RWPE2 (cell line): ENCODE measurements around the gene SLC28A1.

Experiments used
- ATAC-seq: fragments of 200-7000 bp; cut with Tn5 transposase; 3 replicates; pipeline ENCODE4 v1.9.1; 2021; ENCODE audit warnings: low read depth
- DNase-seq: peaks from one replicate; pipeline ENCODE4 v3.0.0-alpha.2; 2020; ENCODE audit warnings: low spot score
- H3K27ac ChIP-seq: fragments of 450-650 bp; 2 replicates; pipeline ENCODE4 v1.5.1; 2017; ENCODE audit warnings: mild to moderate bottlenecking; ENCODE audit not compliant: poor library complexity, severe bottlenecking
- H3K27me3 ChIP-seq: fragments of 250-450 bp; sonication (Bioruptor Pico); 2 replicates; pipeline ENCODE4 v1.5.1; 2021; ENCODE audit warnings: mild to moderate bottlenecking, moderate library complexity; ENCODE audit not compliant: insufficient read depth, poor library complexity, severe bottlenecking
- H3K36me3 ChIP-seq: fragments of 250-450 bp; sonication (Bioruptor Pico); 2 replicates; pipeline ENCODE4 v1.5.1; 2020; ENCODE audit warnings: low read depth, mild to moderate bottlenecking, moderate library complexity
- H3K4me1 ChIP-seq: fragments of 250-450 bp; sonication (Bioruptor Pico); 2 replicates; pipeline ENCODE4 v1.5.1; 2021; ENCODE audit warnings: mild to moderate bottlenecking, moderate library complexity; ENCODE audit not compliant: insufficient read depth, poor library complexity, severe bottlenecking
- H3K4me3 ChIP-seq: fragments of 250-450 bp; sonication (Bioruptor Pico); 2 replicates; pipeline ENCODE4 v1.5.1; 2021; ENCODE audit warnings: mild to moderate bottlenecking, moderate library complexity; ENCODE audit not compliant: severe bottlenecking
- H3K9me3 ChIP-seq: fragments of 250-450 bp; sonication (Bioruptor Pico); 2 replicates; pipeline ENCODE4 v1.5.1; 2021; ENCODE audit warnings: mild to moderate bottlenecking, moderate library complexity; ENCODE audit not compliant: severe bottlenecking
- CTCF ChIP-seq: fragments of 450-650 bp; IDR thresholded peaks from one replicate; pipeline ENCODE4 v1.5.1; 2017; ENCODE audit warnings: mild to moderate bottlenecking, moderate library complexity; ENCODE audit not compliant: poor library complexity, severe bottlenecking

SLC28A1 gene

GRCh38 chr15:84955089-84955848 is 70.8 kb downstream of the SLC28A1 start:
- H3K27ac ChIP-seq = no peak overlapping the region
- peak; percentile 97 for ATAC-seq
- peak overlapping the region; percentile 4 for H3K4me3 ChIP-seq
- H3K36me3 ChIP-seq = no peaks in the 10 kb centered on the region
- H3K27me3 ChIP-seq = no peaks in the 10 kb centered on the region
- DNase-seq = peak; percentile 82
- TF ChIP-seq CTCF = peak; percentile 98
- H3K9me3 ChIP-seq = no peaks in the 10 kb centered on the region
- H3K4me1 ChIP-seq = peaks cover 6% of the 10 kb centered on the region

- Histone ChIP-seq H3K4me3 (no peak overlapping the region), H3K36me3 (no peaks in the 10 kb centered on the region), H3K27me3 (no peaks in the 10 kb centered on the region), H3K9me3 (no peaks in the 10 kb centered on the region), H3K27ac (no peak overlapping the region), H3K4me1 (peaks cover 6% of the 10 kb centered on the region)
- ATAC-seq (no peak), DNase-seq (no peak)
- no peak for TF ChIP-seq CTCF
Measured at GRCh38 chr15:84956199-84956598, 71.7 kb downstream of the SLC28A1 start.

GRCh38 chr15:84960391-84961113 is 76.1 kb downstream of the SLC28A1 start:
- Histone ChIP-seq H3K4me1 (peaks cover 6% of the 10 kb centered on the region), H3K27ac (no peak overlapping the region), H3K36me3 (no peaks in the 10 kb centered on the region), H3K9me3 (no peaks in the 10 kb centered on the region), H3K27me3 (no peaks in the 10 kb centered on the region), H3K4me3 (no peak overlapping the region)
- ATAC-seq (peak; percentile 15), DNase-seq (no peak)
- no peak for TF ChIP-seq CTCF

GRCh38 chr15:84961114-84961452 is 76.6 kb downstream of the SLC28A1 start:
- Histone ChIP-seq H3K4me1 (peaks cover 6% of the 10 kb centered on the region), H3K27me3 (no peaks in the 10 kb centered on the region), H3K36me3 (no peaks in the 10 kb centered on the region), H3K9me3 (no peaks in the 10 kb centered on the region), H3K4me3 (no peak overlapping the region), H3K27ac (no peak overlapping the region)
- no peak for TF ChIP-seq CTCF
- ATAC-seq = peak; percentile 89
- DNase-seq = no peak

GRCh38 chr15:84961707-84962106 is 77.2 kb downstream of the SLC28A1 start:
- no peak for TF ChIP-seq CTCF
- Histone ChIP-seq H3K27ac (no peak overlapping the region), H3K27me3 (no peaks in the 10 kb centered on the region), H3K4me1 (peaks cover 6% of the 10 kb centered on the region), H3K9me3 (no peaks in the 10 kb centered on the region), H3K4me3 (no peak overlapping the region), H3K36me3 (no peaks in the 10 kb centered on the region)
- 0 out of 3 replicates have a peak, but pooled peaks have one; percentile 19 for ATAC-seq
- no peak for DNase-seq
